ENCODE data around the gene GPC5. TPM values are rescaled to one million over a fixed set of nuclear protein-coding genes. Genes with fewer than 3 reads are reported as not detected.

The GPC5 gene
- total and polyA plus RNA-seq, 2 experiments from 2014 or later, result 0.32 TPM; not detected in 1

DNA sequence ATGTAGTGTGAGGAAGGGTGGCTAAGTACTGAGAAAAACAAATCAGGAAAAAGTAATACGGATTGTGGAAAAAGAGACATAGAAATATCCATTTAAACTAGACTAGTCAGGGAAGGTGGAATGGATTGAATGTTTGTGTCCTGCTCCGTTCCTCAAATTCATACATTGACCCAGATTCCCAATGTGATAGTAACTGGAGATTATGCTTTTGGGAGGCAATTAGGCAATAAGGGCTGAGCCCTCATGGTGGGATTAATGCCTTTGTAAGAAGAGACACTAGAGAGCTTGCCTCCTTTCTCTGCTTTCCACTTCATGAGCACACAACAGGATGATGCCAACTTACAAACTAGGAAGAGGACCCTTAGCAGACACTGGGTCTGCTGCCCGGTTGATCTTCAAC is 1063.0 kb downstream of the GPC5 start:
- in situ Hi-C loops (cut with MboI), result no loop called here
- 22 to 24% methylated on average over 3 of the region's 3 CpGs for WGBS, 2 experiments (ENCODE audit: low coverage in 1 of 2, low lambda C conversion rate in 2 of 2, missing lambda C conversion rate in 2 of 2)

DNA sequence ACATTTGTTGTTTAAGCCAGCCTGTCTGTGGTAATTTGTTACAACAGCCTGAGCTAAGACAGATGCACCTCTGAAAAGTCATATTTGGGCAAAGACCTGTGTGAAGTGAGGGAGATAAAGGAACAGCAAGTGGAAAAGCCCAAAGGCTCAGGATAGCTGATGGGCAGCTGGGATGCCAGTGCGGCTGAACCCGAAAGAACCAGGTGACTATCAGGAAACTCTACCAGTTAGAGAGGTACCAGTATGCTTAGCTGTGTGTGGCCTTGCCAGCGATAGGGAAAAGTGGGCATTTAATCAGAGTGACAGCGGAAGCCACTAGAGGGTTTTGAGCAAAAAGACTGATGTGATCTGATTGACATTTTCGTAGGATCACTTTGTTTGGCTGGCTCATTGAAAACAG is 1063.4 kb downstream of the GPC5 start:
- WGBS, 2 experiments (ENCODE audit: low coverage in 1 of 2, low lambda C conversion rate in 2 of 2, missing lambda C conversion rate in 2 of 2), result 38% methylated on average over 5 of the region's 5 CpGs

More for the DNA sequence above, 1063.0 kb downstream of the GPC5 start:
- Histone ChIP-seq H3K4me1 (ENCODE audit: insufficient read depth) (no peaks in the 10 kb centered on the region), H2AFZ (no peak overlapping the region), H4K20me1 (ENCODE audit: insufficient read depth) (no peaks in the 10 kb centered on the region), H3F3A (ENCODE audit: insufficient read depth) (no peaks in the 10 kb centered on the region), H3K9me2 (ENCODE audit: insufficient read depth) (no peaks in the 10 kb centered on the region), H3K9me3 (ENCODE audit: low read depth) (no peaks in the 10 kb centered on the region), H3K27ac (no peak overlapping the region), H3K27me3 (replicated peaks; ENCODE audit: insufficient read depth) (no peaks in the 10 kb centered on the region), H3K4me2 (ENCODE audit: unreplicated experiment) (no peak overlapping the region), H3K79me2 (ENCODE audit: insufficient read depth) (no peaks in the 10 kb centered on the region), H3K36me3 (ENCODE audit: low read depth) (no peaks in the 10 kb centered on the region), H3K9ac (no peak overlapping the region), H3K4me3 (no peak overlapping the region)
- no peak for TF ChIP-seq EZH2 (IDR thresholded peaks at IDR 0.05; ENCODE audit: insufficient read depth, poor library complexity, severe bottlenecking)
- DNase-seq, result no peak

DNA sequence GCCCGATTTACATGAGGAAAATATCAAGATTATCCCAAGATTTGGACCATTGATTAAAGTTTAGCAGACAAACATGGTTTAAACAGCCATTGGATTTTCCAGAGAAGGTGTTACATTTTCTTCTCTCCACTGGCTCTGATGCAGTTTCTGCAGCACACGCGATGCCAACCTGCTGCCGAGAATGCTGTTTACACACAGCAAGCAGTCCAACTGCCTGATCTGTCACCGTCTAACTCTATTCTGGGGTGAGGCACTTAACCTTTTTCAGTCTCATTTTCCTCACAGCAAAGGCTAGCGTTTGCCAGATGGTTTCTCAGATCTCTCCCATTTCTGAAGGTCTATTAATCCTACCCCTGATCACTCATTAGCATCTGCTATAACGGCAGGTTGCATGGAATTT is 1064.7 kb downstream of the GPC5 start:
- no peak overlapping the region for H2AFZ ChIP-seq
- no peak overlapping the region for H3K9ac ChIP-seq
- H3K36me3 ChIP-seq (ENCODE audit: low read depth), result no peaks in the 10 kb centered on the region
- no peaks in the 10 kb centered on the region for H3K9me2 ChIP-seq (ENCODE audit: insufficient read depth)
- no peak overlapping the region for H3K4me2 ChIP-seq (ENCODE audit: unreplicated experiment)
- H3F3A ChIP-seq (ENCODE audit: insufficient read depth), result no peaks in the 10 kb centered on the region
- no peaks in the 10 kb centered on the region for H3K27me3 ChIP-seq (replicated peaks; ENCODE audit: insufficient read depth)
- no peaks in the 10 kb centered on the region for H3K79me2 ChIP-seq (ENCODE audit: insufficient read depth)
- WGBS, 2 experiments (ENCODE audit: low coverage in 1 of 2, low lambda C conversion rate in 2 of 2, missing lambda C conversion rate in 2 of 2), result 1 to 2% methylated on average over 7 of the region's 7 CpGs
- no peak overlapping the region for H3K4me3 ChIP-seq
- H4K20me1 ChIP-seq (ENCODE audit: insufficient read depth), result no peaks in the 10 kb centered on the region
- H3K9me3 ChIP-seq (ENCODE audit: low read depth), result no peaks in the 10 kb centered on the region
- TF ChIP-seq EZH2phosphoT487 (IDR thresholded peaks at IDR 0.05; ENCODE audit: insufficient read depth, low read depth), result no peak
- TF ChIP-seq EZH2 (IDR thresholded peaks at IDR 0.05; ENCODE audit: insufficient read depth, poor library complexity, severe bottlenecking), result no peak
- in situ Hi-C loops (cut with MboI), result no loop called here
- H3K4me1 ChIP-seq (ENCODE audit: insufficient read depth), result no peaks in the 10 kb centered on the region
- DNase-seq, result no peak
- H3K27ac ChIP-seq, result no peak overlapping the region

More for the DNA sequence above, 1063.4 kb downstream of the GPC5 start:
- no peaks in the 10 kb centered on the region for H3K27me3 ChIP-seq (replicated peaks; ENCODE audit: insufficient read depth)
- no peaks in the 10 kb centered on the region for H3K36me3 ChIP-seq (ENCODE audit: low read depth)
- H3K79me2 ChIP-seq (ENCODE audit: insufficient read depth), result no peaks in the 10 kb centered on the region
- H3K4me3 ChIP-seq, result no peak overlapping the region
- no peak for DNase-seq
- no peak for TF ChIP-seq EZH2 (IDR thresholded peaks at IDR 0.05; ENCODE audit: insufficient read depth, poor library complexity, severe bottlenecking)
- no peak for TF ChIP-seq EZH2phosphoT487 (IDR thresholded peaks at IDR 0.05; ENCODE audit: insufficient read depth, low read depth)
- H3K4me1 ChIP-seq (ENCODE audit: insufficient read depth), result no peaks in the 10 kb centered on the region
- H4K20me1 ChIP-seq (ENCODE audit: insufficient read depth), result no peaks in the 10 kb centered on the region
- no peaks in the 10 kb centered on the region for H3F3A ChIP-seq (ENCODE audit: insufficient read depth)
- no peak overlapping the region for H3K9ac ChIP-seq
- in situ Hi-C loops (cut with MboI), result no loop called here
- H2AFZ ChIP-seq, result no peak overlapping the region
- no peak overlapping the region for H3K27ac ChIP-seq
- no peaks in the 10 kb centered on the region for H3K9me3 ChIP-seq (ENCODE audit: low read depth)
- H3K9me2 ChIP-seq (ENCODE audit: insufficient read depth), result no peaks in the 10 kb centered on the region
- H3K4me2 ChIP-seq (ENCODE audit: unreplicated experiment), result no peak overlapping the region

DNA sequence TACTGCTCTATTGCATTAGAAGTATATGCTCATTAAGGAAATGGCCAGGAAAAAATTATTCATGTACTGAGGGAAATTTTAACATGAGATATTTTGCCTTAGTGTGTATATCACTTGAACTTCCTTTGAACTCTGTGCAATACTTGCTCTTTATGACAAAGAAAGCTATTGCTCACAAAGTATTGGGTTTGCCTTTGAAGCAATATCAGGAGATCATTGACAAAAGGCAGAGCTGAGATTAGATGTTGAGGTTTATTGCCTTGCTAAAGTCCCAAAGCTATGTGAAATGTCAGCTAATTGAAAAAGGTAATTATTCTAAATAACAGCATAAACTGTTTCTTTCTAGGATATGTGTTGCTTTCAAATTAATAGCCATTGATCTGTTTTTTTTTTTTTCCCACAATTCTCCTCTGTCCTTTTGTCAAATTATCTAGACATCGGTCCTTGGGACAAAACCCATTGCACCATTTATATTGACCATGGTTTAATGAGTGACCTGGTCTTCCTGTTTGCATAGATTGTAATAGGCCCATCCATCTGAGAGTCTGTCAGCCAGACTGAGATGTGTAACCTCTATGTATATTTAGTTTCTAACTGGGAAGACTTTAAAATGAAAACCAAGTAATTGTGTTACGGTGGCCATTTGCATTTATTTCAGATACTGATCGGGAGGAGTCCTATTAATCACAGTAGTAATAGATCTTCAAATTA is 1075.5 kb downstream of the GPC5 start:
- no peak for TF ChIP-seq EZH2 (IDR thresholded peaks at IDR 0.05; ENCODE audit: insufficient read depth, poor library complexity, severe bottlenecking)
- TF ChIP-seq EZH2phosphoT487 (IDR thresholded peaks at IDR 0.05; ENCODE audit: insufficient read depth, low read depth), result no peak
- WGBS, 2 experiments (ENCODE audit: low coverage in 1 of 2, low lambda C conversion rate in 2 of 2, missing lambda C conversion rate in 2 of 2), result 32% methylated on average over 3 of the region's 3 CpGs
- Histone ChIP-seq H3K4me2 (ENCODE audit: unreplicated experiment) (no peak overlapping the region), H3K79me2 (ENCODE audit: insufficient read depth) (no peaks in the 10 kb centered on the region), H3K36me3 (ENCODE audit: low read depth) (no peaks in the 10 kb centered on the region), H2AFZ (no peak overlapping the region), H3K9me2 (ENCODE audit: insufficient read depth) (no peaks in the 10 kb centered on the region), H3K27ac (no peak overlapping the region), H3F3A (ENCODE audit: insufficient read depth) (no peaks in the 10 kb centered on the region), H4K20me1 (ENCODE audit: insufficient read depth) (no peaks in the 10 kb centered on the region), H3K4me1 (ENCODE audit: insufficient read depth) (no peaks in the 10 kb centered on the region), H3K9ac (no peak overlapping the region), H3K4me3 (no peak overlapping the region), H3K9me3 (ENCODE audit: low read depth) (no peaks in the 10 kb centered on the region), H3K27me3 (replicated peaks; ENCODE audit: insufficient read depth) (no peaks in the 10 kb centered on the region)
- no peak for DNase-seq
- in situ Hi-C loops (cut with MboI), result no loop called here

Measured in GM23248 (cell line).